AML-193 (cell line): ENCODE data around the gene TMED6.

ENCODE experiments used
- DNase-seq, 2 experiments: peaks; one replicate each; lab custom pipeline; 2025; lab: John Stamatoyannopoulos, UW

The TMED6 gene

GRCh38 chr16:69351309-69352027 is at the start of gene TMED6:
TMED6 (minus strand) TSS chr16:69351786; CDS start chr16:69351753, 33 bp downstream.
- DNase-seq = no peak

GRCh38 chr16:69399361-69399760 is 47.8 kb upstream of the TMED6 start:
- no peak for DNase-seq

- no peak for DNase-seq
Measured at GRCh38 chr16:69397821-69398521, 46.4 kb upstream of the TMED6 start.

GRCh38 chr16:69396187-69397061 is 44.8 kb upstream of the TMED6 start:
- DNase-seq = peak; percentile 91 to 93

- DNase-seq = no peak
Measured at GRCh38 chr16:69395859-69396186, 44.2 kb upstream of the TMED6 start.

- no peak for DNase-seq
Measured at GRCh38 chr16:69393898-69394849, 42.6 kb upstream of the TMED6 start.

- no peak for DNase-seq
Measured at GRCh38 chr16:69386596-69386995, 35.0 kb upstream of the TMED6 start.

GRCh38 chr16:69384974-69385373 is 33.4 kb upstream of the TMED6 start:
- peak in 1 of 2 experiments; percentile 3 for DNase-seq

GRCh38 chr16:69382421-69382820 is 30.8 kb upstream of the TMED6 start:
- no peak for DNase-seq

- peak; percentile 23 to 46 for DNase-seq
Measured at GRCh38 chr16:69381231-69381630, 29.6 kb upstream of the TMED6 start.

- DNase-seq = no peak
Measured at GRCh38 chr16:69378760-69379159, 27.2 kb upstream of the TMED6 start.

- DNase-seq = no peak
Measured at GRCh38 chr16:69378036-69378435, 26.4 kb upstream of the TMED6 start.

- DNase-seq = no peak
Measured at GRCh38 chr16:69376393-69377059, 24.9 kb upstream of the TMED6 start.

GRCh38 chr16:69373019-69373418 is 21.4 kb upstream of the TMED6 start:
- DNase-seq = no peak

GRCh38 chr16:69371564-69371963 is 20.0 kb upstream of the TMED6 start:
- no peak for DNase-seq

GRCh38 chr16:69368866-69369265 is 17.3 kb upstream of the TMED6 start:
- DNase-seq = no peak

- DNase-seq = no peak
Measured at GRCh38 chr16:69367980-69368379, 16.4 kb upstream of the TMED6 start.

- no peak for DNase-seq
Measured at GRCh38 chr16:69366431-69366830, 14.8 kb upstream of the TMED6 start.

GRCh38 chr16:69365901-69366300 is 14.3 kb upstream of the TMED6 start:
- no peak for DNase-seq

- DNase-seq = no peak
Measured at GRCh38 chr16:69364088-69364487, 12.5 kb upstream of the TMED6 start.

- DNase-seq = no peak
Measured at GRCh38 chr16:69363281-69363717, 11.7 kb upstream of the TMED6 start.
